Thyroid gland (tissue), 4 donors: ENCODE data around the gene C10orf88. TPM values are rescaled to one million over a fixed set of nuclear protein-coding genes. Genes with fewer than 3 reads are reported as not detected.

Source experiments
- DNase-seq, 2 donors: peaks; one replicate each; pipeline ENCODE4 v3.0.0-alpha.2; 2019
- H3K27ac ChIP-seq, 3 donors: fragments of 200-600 bp; sonication (generic); 1 replicate in 2 of 3; 2 replicates in 1 of 3; pipeline ENCODE4 v1.5.1; 2016 to 2019; ENCODE audit warnings: mild to moderate bottlenecking in 1 of 3, moderate library complexity in 1 of 3
- H3K27me3 ChIP-seq: fragments of 200-600 bp; sonication (generic); one replicate; pipeline ENCODE4 v1.5.1; 2019
- H3K36me3 ChIP-seq, 2 donors: fragments of 200-600 bp; sonication (generic); one replicate each; pipeline ENCODE4 v1.5.1; 2016 to 2019
- H3K4me1 ChIP-seq, 2 donors: fragments of 200-600 bp; sonication (generic); one replicate each; pipeline ENCODE4 v1.5.1; 2017 to 2019
- H3K4me3 ChIP-seq, 3 donors: fragments of 200-600 bp; sonication (generic); replicated peaks in 1 of 3; 1 replicate in 2 of 3; 2 replicates in 1 of 3; pipeline ENCODE4 v1.5.1; 2016; ENCODE audit warnings: mild to moderate bottlenecking in 1 of 3
- H3K9me3 ChIP-seq: fragments of 200-600 bp; sonication (generic); one replicate; pipeline ENCODE4 v1.5.1; 2017
- POLR2A ChIP-seq, 2 donors: fragments of 450-650 bp; IDR thresholded peaks; one replicate each; pipeline ENCODE4 v1.6.1; 2017; ENCODE audit warnings: antibody characterized with exemption in 2 of 2, mild to moderate bottlenecking in 2 of 2, moderate library complexity in 1 of 2
- WGBS, 2 donors: methylation state at CpG; one replicate each; pipeline ENCODE4 v1.1.5; 2017; 5-methylcytosine and 5-hydroxymethylcytosine counted together
- intact Hi-C: fragments of 100-400 bp; cut with DNase I; formaldehyde crosslinking; loops from one replicate; pipeline ENCODE4 v1.15.1; 2023
- total RNA-seq, 4 donors: library from RNA; depleted of rRNA; stranded (reverse); fragments of >200 nt; gene quantifications; one replicate each; pipeline ENCODE4 v1.2.3, GENCODE V29; 2016
- TF ChIP-seq, protein P1 (sequence below), 6 experiments: fragments of 200-600 bp in 3 of 6; fragments of 450-650 bp in 3 of 6; sonication (generic) in 3 of 6; IDR thresholded peaks; one replicate each; pipeline ENCODE4 v1.5.1; 2016 to 2019; ENCODE audit warnings: antibody characterized with exemption in 6 of 6, mild to moderate bottlenecking in 2 of 6, inconsistent platforms in 1 of 6, moderate library complexity in 1 of 6

The C10orf88 gene
- total RNA-seq, 4 donors from 2014 or later, result 4.7 to 10.4 (median 7.1) TPM

- 25 to 28% methylated on average over 4 of the region's 4 CpGs for WGBS, 2 donors
- Histone ChIP-seq H3K27ac (no peak overlapping the region), H3K4me3 (peak overlapping the region in 1 of 3 donors; percentile 90), H3K9me3 (no peaks in the 10 kb centered on the region), H3K4me1 (peaks cover 4 to 8% of the 10 kb centered on the region in 2 donors), H3K36me3 (no peaks in the 10 kb centered on the region), H3K27me3 (no peaks in the 10 kb centered on the region)
- TF ChIP-seq POLR2A (IDR thresholded peaks at IDR 0.05), result no peak
- TF ChIP-seq, protein P1, sequence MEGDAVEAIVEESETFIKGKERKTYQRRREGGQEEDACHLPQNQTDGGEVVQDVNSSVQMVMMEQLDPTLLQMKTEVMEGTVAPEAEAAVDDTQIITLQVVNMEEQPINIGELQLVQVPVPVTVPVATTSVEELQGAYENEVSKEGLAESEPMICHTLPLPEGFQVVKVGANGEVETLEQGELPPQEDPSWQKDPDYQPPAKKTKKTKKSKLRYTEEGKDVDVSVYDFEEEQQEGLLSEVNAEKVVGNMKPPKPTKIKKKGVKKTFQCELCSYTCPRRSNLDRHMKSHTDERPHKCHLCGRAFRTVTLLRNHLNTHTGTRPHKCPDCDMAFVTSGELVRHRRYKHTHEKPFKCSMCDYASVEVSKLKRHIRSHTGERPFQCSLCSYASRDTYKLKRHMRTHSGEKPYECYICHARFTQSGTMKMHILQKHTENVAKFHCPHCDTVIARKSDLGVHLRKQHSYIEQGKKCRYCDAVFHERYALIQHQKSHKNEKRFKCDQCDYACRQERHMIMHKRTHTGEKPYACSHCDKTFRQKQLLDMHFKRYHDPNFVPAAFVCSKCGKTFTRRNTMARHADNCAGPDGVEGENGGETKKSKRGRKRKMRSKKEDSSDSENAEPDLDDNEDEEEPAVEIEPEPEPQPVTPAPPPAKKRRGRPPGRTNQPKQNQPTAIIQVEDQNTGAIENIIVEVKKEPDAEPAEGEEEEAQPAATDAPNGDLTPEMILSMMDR (IDR thresholded peaks at IDR 0.05), result peak in 3 of 6 experiments; percentile 22 to 37 (median 30)
- intact Hi-C loops, result loop anchor here (10.0 kb wide), 1 partner anchor 174 kb away; the partner anchor contains the start of gene BUB3
- no peak for DNase-seq
Observed at GRCh38 chr10:122981066-122981464, 27.0 kb upstream of the C10orf88 start.

- peak; percentile 86 to 88 for DNase-seq
- H3K9me3 ChIP-seq, result no peaks in the 10 kb centered on the region
- H3K4me3 ChIP-seq, result peak within 1 kb of the TSS; percentile 39 to 90 (median 89)
- intact Hi-C loops, result loop anchor here (10.0 kb wide), 1 partner anchor 174 kb away; the partner anchor contains the start of gene BUB3
- H3K4me1 ChIP-seq, result peaks cover 4 to 8% of the 10 kb centered on the region in 2 donors
- 2 to 9% methylated on average over 10 to 21 of the region's 73 CpGs for WGBS, 2 donors
- TF ChIP-seq, protein P1 (IDR thresholded peaks at IDR 0.05), result peak; percentile 79 to 98 (median 95)
- TF ChIP-seq POLR2A (IDR thresholded peaks at IDR 0.05), result peak in 1 of 2 donors; percentile 68
- peak within 1 kb of the TSS; percentile 79 to 96 (median 80) for H3K27ac ChIP-seq
- no peaks in the 10 kb centered on the region for H3K36me3 ChIP-seq
- H3K27me3 ChIP-seq, result no peaks in the 10 kb centered on the region
Observed at GRCh38 chr10:122980209-122981065, 26.4 kb upstream of the C10orf88 start, which contains the start of gene PSTK. PSTK (plus strand) TSS chr10:122980401; CDS start chr10:122980480, 79 bp downstream.

DNA sequence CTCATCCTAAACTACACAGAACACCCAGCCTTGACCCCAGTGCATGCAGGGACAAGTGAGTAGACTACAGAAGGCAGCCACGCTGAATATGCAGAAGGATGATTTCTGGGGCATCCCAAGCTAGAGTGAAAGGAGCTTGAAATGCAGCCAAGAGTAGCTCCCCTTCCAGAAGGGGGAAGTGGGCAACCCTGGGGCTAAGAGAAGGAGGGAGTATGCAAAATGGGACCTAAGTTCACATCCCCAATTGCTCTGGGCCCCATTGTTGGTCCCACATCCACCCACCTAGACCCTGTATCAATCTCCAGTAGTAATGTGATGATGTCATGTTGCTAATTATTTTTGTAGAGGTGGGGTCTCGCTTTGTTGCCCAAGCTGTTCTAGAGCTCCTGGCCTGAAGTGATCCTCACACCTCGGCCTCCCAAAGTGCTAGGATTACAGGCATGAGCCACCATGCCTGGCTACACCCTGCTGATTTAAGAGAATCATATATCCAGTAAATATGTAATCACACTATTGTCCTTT lies 20.6 kb upstream of the C10orf88 start:
- no peak overlapping the region for H3K4me3 ChIP-seq
- WGBS, 2 donors, result 65 to 87% methylated on average over 3 of the region's 3 CpGs
- intact Hi-C loops, result no loop called here

DNA sequence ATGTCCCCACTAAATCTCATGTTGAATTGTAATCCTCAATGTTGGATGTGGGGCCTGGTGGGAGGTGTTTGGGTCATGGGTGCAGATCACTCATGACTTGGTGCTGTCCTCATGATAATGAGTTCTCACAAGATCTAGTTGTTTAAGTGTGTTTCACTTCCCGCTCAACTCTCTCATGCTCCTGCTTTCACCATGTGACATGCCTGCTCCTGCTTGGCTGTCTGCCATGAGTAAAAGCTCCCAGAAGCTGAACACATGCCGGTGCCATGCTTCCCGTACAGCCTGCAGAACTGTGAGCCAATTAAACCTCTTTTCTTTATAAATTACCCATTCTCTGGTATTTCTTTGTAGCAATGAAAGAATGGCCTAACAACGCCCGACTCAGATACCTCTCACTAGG lies 20.0 kb upstream of the C10orf88 start:
- Histone ChIP-seq H3K27ac (no peak overlapping the region), H3K4me3 (no peak overlapping the region), H3K4me1 (no peaks in the 10 kb centered on the region), H3K36me3 (no peaks in the 10 kb centered on the region), H3K9me3 (no peaks in the 10 kb centered on the region), H3K27me3 (no peaks in the 10 kb centered on the region)
- DNase-seq, result peak; percentile 13 to 21
- intact Hi-C loops, result no loop called here
- 49 to 50% methylated on average over 5 of the region's 5 CpGs for WGBS, 2 donors
- TF ChIP-seq, protein P1 (IDR thresholded peaks at IDR 0.05), result no peak
- TF ChIP-seq POLR2A (IDR thresholded peaks at IDR 0.05), result no peak

More for the DNA sequence above, 20.6 kb upstream of the C10orf88 start:
- H3K27me3 ChIP-seq, result no peaks in the 10 kb centered on the region
- peaks cover 2 to 4% of the 10 kb centered on the region in 2 donors for H3K4me1 ChIP-seq
- H3K36me3 ChIP-seq, result no peaks in the 10 kb centered on the region
- DNase-seq, result no peak
- H3K27ac ChIP-seq, result no peak overlapping the region
- H3K9me3 ChIP-seq, result no peaks in the 10 kb centered on the region
- TF ChIP-seq POLR2A (IDR thresholded peaks at IDR 0.05), result no peak
- TF ChIP-seq, protein P1 (IDR thresholded peaks at IDR 0.05), result no peak
